ENCODE measurements around the gene JPT2. TPM values are rescaled to one million over a fixed set of nuclear protein-coding genes. Genes with fewer than 3 reads are reported as not detected.
"Not testable (repeated sequence)": the region's sequence is repeated elsewhere in the genome, so short reads cannot be mapped to it uniquely, and the experiment has no call there.

The JPT2 gene
- total and polyA plus RNA-seq, 2 experiments from 2014 or later: 43.8 to 139 TPM

DNA sequence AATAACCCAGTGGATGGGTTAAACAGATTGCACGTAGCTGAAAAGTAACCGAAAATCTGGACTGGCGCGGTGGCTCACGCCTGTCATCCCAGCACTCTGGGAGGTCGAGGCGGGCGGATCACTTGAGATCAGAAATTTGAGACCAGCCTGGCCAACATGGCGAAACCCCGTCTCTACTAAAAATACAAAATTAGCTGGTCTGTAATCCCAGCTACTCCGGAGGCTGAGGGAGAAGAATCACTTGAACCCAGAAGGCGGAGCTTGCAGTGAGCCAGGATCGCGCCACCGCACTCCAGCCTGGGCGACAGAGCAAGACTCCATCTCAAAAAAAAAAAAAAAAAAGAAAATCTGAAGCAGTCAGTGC lies 27.2 kb downstream of the JPT2 start:
- H3K9me2 ChIP-seq (ENCODE audit: insufficient read depth); H3K27me3 ChIP-seq (ENCODE audit: insufficient read depth); H3K36me3 ChIP-seq (ENCODE audit: insufficient read depth); H3K9me3 Mint-ChIP-seq: not testable (repeated sequence)
- H3K4me3 Mint-ChIP-seq: peak overlapping the region; percentile 96
- peak; percentile 8 for ATAC-seq
- H3K4me1 ChIP-seq (ENCODE audit: insufficient read depth): peaks cover 14% of the 10 kb centered on the region
- H3K36me3 Mint-ChIP-seq (ENCODE audit: low read depth): peaks cover 32% of the 10 kb centered on the region
- peak overlapping the region; percentile 94 for H3K27ac ChIP-seq (ENCODE audit: low read depth)
- H3K4me3 ChIP-seq: peak overlapping the region; percentile 90
- DNase-seq (ENCODE audit: low spot score): peak; percentile 18
- H3K4me1 Mint-ChIP-seq: peaks cover 20% of the 10 kb centered on the region
- H4K20me1 ChIP-seq (replicated peaks; ENCODE audit: insufficient read depth): peaks cover 33% of the 10 kb centered on the region
- H3K27ac Mint-ChIP-seq: peak overlapping the region; percentile 99
- H2AFZ ChIP-seq: peak overlapping the region; percentile 80
- peaks cover 21% of the 10 kb centered on the region for H3K27me3 Mint-ChIP-seq (ENCODE audit: insufficient read depth, low read depth, poor library complexity)
- peaks cover 34% of the 10 kb centered on the region for H3K79me2 ChIP-seq (replicated peaks; ENCODE audit: insufficient read depth)
- peaks cover 29% of the 10 kb centered on the region for H3F3A ChIP-seq (replicated peaks; ENCODE audit: low read depth)
- peak overlapping the region; percentile 87 for H3K4me2 ChIP-seq

- DNase-seq (ENCODE audit: low spot score) (peak; percentile 88), ATAC-seq (peak; percentile 81)
- Mint-ChIP-seq H3K9me3 (no peaks in the 10 kb centered on the region), H3K27me3 (ENCODE audit: insufficient read depth, low read depth, poor library complexity) (peaks cover 21% of the 10 kb centered on the region), H3K4me1 (peaks cover 20% of the 10 kb centered on the region), H3K4me3 (peak within 1 kb of the TSS; percentile 96), H3K36me3 (ENCODE audit: low read depth) (peaks cover 26% of the 10 kb centered on the region), H3K27ac (peak within 1 kb of the TSS; percentile 99)
- Histone ChIP-seq H3K4me1 (ENCODE audit: insufficient read depth) (peaks cover 14% of the 10 kb centered on the region), H3K79me2 (replicated peaks; ENCODE audit: insufficient read depth) (peaks cover 40% of the 10 kb centered on the region), H3K27ac (ENCODE audit: low read depth) (peak within 1 kb of the TSS; percentile 94), H3K4me3 (peak within 1 kb of the TSS; percentile 90), H2AFZ (peak within 1 kb of the TSS; percentile 85), H3K36me3 (ENCODE audit: insufficient read depth) (no peaks in the 10 kb centered on the region), H3K9me2 (ENCODE audit: insufficient read depth) (no peaks in the 10 kb centered on the region), H3F3A (replicated peaks; ENCODE audit: low read depth) (peaks cover 29% of the 10 kb centered on the region), H3K4me2 (peak within 1 kb of the TSS; percentile 92), H3K27me3 (ENCODE audit: insufficient read depth) (no peaks in the 10 kb centered on the region), H4K20me1 (replicated peaks; ENCODE audit: insufficient read depth) (peaks cover 30% of the 10 kb centered on the region)
- TF ChIP-seq JUNB (IDR thresholded peaks at IDR 0.05; ENCODE audit: unreplicated experiment) (no peak), STAT1 (IDR thresholded peaks at IDR 0.05; ENCODE audit: unreplicated experiment) (no peak), POLR2AphosphoS5 (IDR thresholded peaks at IDR 0.05; ENCODE audit: low read depth) (peak; percentile 93), EZH2 (IDR thresholded peaks at IDR 0.05; ENCODE audit: low read depth, unreplicated experiment) (no peak), EZH2phosphoT487 (IDR thresholded peaks at IDR 0.05; ENCODE audit: unreplicated experiment) (no peak), ZNF462 (CRISPR knock-in tag; IDR thresholded peaks at IDR 0.05) (no peak), CREB1 (CRISPR knock-in tag; IDR thresholded peaks at IDR 0.05; ENCODE audit: low read depth) (peak; percentile 99), ZNF331 (CRISPR knock-in tag; IDR thresholded peaks at IDR 0.05; ENCODE audit: low read depth) (no peak)
- TF ChIP-seq, protein P1, sequence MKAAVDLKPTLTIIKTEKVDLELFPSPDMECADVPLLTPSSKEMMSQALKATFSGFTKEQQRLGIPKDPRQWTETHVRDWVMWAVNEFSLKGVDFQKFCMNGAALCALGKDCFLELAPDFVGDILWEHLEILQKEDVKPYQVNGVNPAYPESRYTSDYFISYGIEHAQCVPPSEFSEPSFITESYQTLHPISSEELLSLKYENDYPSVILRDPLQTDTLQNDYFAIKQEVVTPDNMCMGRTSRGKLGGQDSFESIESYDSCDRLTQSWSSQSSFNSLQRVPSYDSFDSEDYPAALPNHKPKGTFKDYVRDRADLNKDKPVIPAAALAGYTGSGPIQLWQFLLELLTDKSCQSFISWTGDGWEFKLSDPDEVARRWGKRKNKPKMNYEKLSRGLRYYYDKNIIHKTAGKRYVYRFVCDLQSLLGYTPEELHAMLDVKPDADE (IDR thresholded peaks at IDR 0.05): no peak
- TF ChIP-seq, protein P2, sequence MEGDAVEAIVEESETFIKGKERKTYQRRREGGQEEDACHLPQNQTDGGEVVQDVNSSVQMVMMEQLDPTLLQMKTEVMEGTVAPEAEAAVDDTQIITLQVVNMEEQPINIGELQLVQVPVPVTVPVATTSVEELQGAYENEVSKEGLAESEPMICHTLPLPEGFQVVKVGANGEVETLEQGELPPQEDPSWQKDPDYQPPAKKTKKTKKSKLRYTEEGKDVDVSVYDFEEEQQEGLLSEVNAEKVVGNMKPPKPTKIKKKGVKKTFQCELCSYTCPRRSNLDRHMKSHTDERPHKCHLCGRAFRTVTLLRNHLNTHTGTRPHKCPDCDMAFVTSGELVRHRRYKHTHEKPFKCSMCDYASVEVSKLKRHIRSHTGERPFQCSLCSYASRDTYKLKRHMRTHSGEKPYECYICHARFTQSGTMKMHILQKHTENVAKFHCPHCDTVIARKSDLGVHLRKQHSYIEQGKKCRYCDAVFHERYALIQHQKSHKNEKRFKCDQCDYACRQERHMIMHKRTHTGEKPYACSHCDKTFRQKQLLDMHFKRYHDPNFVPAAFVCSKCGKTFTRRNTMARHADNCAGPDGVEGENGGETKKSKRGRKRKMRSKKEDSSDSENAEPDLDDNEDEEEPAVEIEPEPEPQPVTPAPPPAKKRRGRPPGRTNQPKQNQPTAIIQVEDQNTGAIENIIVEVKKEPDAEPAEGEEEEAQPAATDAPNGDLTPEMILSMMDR (conservative IDR thresholded peaks at IDR 0.05; ENCODE audit: low read depth in 2 of 2): peak; percentile 65 to 80
Measured at GRCh38 chr16:1705688-1706385, 27.8 kb downstream of the JPT2 start, which contains the start of gene MAPK8IP3. TSS of gene MAPK8IP3 (plus strand) at chr16:1706195. CDS start at chr16:1706340, 145 bp downstream.
